Activated CD8-positive, alpha-beta memory T cell treated with anti-CD3 and anti-CD28 coated beads, Interleukin-2, amount 50 U/mL, for 48 hours (primary cell): ENCODE measurements around the gene CNNM4.
A peak's percentile ranks its signal among the peaks of the same experiment; 100 is the strongest.

ENCODE experiments used
- DNase-seq: peaks from one replicate; pipeline ENCODE4 v3.0.0-alpha.2; 2020

CNNM4 gene

GRCh38 chr2:96759548-96759947 lies 1.2 kb upstream of the CNNM4 start:
- DNase-seq = no peak

- peak; percentile 57 for DNase-seq
These were observed 507 bp downstream of the CNNM4 start for GRCh38 chr2:96760986-96761832.

- no peak for DNase-seq
These were observed 2.0 kb downstream of the CNNM4 start for GRCh38 chr2:96762529-96763311.

GRCh38 chr2:96763511-96764252 lies 3.0 kb downstream of the CNNM4 start:
- peak; percentile 56 for DNase-seq

GRCh38 chr2:96764253-96764637 lies 3.5 kb downstream of the CNNM4 start:
- DNase-seq = no peak

- no peak for DNase-seq
These were observed 6.6 kb downstream of the CNNM4 start for GRCh38 chr2:96767135-96767871.

GRCh38 chr2:96768083-96768561 lies 7.4 kb downstream of the CNNM4 start:
- no peak for DNase-seq

GRCh38 chr2:96769814-96770213 lies 9.1 kb downstream of the CNNM4 start:
- no peak for DNase-seq

GRCh38 chr2:96770442-96771202 lies 9.9 kb downstream of the CNNM4 start:
- DNase-seq = no peak

GRCh38 chr2:96771796-96772618 lies 11.3 kb downstream of the CNNM4 start:
- no peak for DNase-seq

- no peak for DNase-seq
These were observed 12.4 kb downstream of the CNNM4 start for GRCh38 chr2:96772903-96773671.

GRCh38 chr2:96773922-96774321 lies 13.2 kb downstream of the CNNM4 start:
- peak; percentile 59 for DNase-seq

GRCh38 chr2:96775160-96775559 lies 14.5 kb downstream of the CNNM4 start:
- DNase-seq = no peak

- no peak for DNase-seq
These were observed 22.7 kb downstream of the CNNM4 start for GRCh38 chr2:96783388-96783787.

- DNase-seq = no peak
These were observed 26.7 kb downstream of the CNNM4 start for GRCh38 chr2:96787411-96787810.

- no peak for DNase-seq
These were observed 27.9 kb downstream of the CNNM4 start for GRCh38 chr2:96788442-96789244.

GRCh38 chr2:96789245-96789617 lies 28.5 kb downstream of the CNNM4 start:
- DNase-seq = no peak

GRCh38 chr2:96792772-96793749 lies 32.4 kb downstream of the CNNM4 start:
- DNase-seq = no peak
